ENCODE measurements around the gene VWC2.
"Not testable (repeated sequence)": the region's sequence is repeated elsewhere in the genome, so short reads cannot be mapped to it uniquely, and the experiment has no call there.

DNA sequence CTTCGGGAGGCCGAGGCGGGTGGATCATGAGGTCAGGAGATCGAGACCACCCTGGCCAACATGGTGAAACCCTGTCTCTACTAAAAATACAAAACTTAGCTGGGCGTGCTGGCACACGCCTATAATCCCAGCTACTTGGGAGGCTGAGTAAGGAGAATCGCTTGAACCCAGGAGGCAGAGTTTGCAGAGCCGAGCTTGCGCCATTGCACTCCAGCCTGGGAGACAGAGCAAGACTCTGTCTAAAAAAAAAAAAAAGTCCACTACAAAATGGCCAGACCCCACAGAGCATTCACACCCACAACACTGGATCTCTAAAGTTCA lies 78.1 kb downstream of the VWC2 start:
- not testable (repeated sequence) for TF ChIP-seq POLR2A, POLR2AphosphoS5 (IDR thresholded peaks at IDR 0.05)
- TF ChIP-seq, protein P1, sequence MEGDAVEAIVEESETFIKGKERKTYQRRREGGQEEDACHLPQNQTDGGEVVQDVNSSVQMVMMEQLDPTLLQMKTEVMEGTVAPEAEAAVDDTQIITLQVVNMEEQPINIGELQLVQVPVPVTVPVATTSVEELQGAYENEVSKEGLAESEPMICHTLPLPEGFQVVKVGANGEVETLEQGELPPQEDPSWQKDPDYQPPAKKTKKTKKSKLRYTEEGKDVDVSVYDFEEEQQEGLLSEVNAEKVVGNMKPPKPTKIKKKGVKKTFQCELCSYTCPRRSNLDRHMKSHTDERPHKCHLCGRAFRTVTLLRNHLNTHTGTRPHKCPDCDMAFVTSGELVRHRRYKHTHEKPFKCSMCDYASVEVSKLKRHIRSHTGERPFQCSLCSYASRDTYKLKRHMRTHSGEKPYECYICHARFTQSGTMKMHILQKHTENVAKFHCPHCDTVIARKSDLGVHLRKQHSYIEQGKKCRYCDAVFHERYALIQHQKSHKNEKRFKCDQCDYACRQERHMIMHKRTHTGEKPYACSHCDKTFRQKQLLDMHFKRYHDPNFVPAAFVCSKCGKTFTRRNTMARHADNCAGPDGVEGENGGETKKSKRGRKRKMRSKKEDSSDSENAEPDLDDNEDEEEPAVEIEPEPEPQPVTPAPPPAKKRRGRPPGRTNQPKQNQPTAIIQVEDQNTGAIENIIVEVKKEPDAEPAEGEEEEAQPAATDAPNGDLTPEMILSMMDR (IDR thresholded peaks at IDR 0.05) = not testable (repeated sequence)

All from sigmoid colon (tissue), 4 donors.